ENCODE data around the gene DGKE. TPM values are rescaled to one million over a fixed set of nuclear protein-coding genes. Genes with fewer than 3 reads are reported as not detected.
A peak's percentile ranks its signal among the peaks of the same experiment; 100 is the strongest.

The DGKE gene
- polyA plus RNA-seq, 1 donor from 2014 or later: 16.6 TPM

DNA sequence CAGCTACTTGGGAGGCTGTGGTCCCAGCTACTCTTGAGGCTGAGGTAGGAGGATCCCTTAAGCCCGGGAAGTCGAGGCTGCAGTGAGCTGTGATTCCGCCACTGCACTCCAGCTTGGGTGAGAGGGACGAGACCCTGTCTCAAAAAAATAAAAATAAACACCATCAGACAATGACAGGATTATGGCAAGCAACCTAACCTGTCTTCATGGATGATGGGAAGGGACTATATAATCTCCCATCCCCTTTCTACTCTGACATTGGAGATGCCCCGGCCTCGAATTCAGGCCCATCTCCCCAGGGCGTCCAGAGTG lies 79.0 kb downstream of the DGKE start:
- Histone ChIP-seq H3K9ac (ENCODE audit: low read length) (no peak overlapping the region), H3K4me2 (ENCODE audit: low read length) (no peak overlapping the region), H2AFZ (ENCODE audit: low read depth, low read length) (no peak overlapping the region), H3K27me3 (ENCODE audit: insufficient read depth, low read depth, low read length) (peaks cover 32% of the 10 kb centered on the region), H3K79me2 (replicated peaks; ENCODE audit: insufficient read depth, low read length) (no peaks in the 10 kb centered on the region), H3K9me2 (ENCODE audit: insufficient read depth, low read length) (no peaks in the 10 kb centered on the region), H3K27ac (ENCODE audit: low read length) (no peak overlapping the region), H3K4me3 (ENCODE audit: low read length) (no peak overlapping the region), H3K36me3 (ENCODE audit: insufficient read depth, low read length) (no peaks in the 10 kb centered on the region), H4K20me1 (ENCODE audit: insufficient read depth) (no peaks in the 10 kb centered on the region), H3F3A (ENCODE audit: insufficient read depth, low read length, poor library complexity, severe bottlenecking) (no peaks in the 10 kb centered on the region), H3K9me3 (ENCODE audit: low read length) (no peaks in the 10 kb centered on the region)
- TF ChIP-seq MXI1 (conservative IDR thresholded peaks at IDR 0.05; ENCODE audit: poor library complexity, severe bottlenecking): no peak
- TF ChIP-seq, protein P1, sequence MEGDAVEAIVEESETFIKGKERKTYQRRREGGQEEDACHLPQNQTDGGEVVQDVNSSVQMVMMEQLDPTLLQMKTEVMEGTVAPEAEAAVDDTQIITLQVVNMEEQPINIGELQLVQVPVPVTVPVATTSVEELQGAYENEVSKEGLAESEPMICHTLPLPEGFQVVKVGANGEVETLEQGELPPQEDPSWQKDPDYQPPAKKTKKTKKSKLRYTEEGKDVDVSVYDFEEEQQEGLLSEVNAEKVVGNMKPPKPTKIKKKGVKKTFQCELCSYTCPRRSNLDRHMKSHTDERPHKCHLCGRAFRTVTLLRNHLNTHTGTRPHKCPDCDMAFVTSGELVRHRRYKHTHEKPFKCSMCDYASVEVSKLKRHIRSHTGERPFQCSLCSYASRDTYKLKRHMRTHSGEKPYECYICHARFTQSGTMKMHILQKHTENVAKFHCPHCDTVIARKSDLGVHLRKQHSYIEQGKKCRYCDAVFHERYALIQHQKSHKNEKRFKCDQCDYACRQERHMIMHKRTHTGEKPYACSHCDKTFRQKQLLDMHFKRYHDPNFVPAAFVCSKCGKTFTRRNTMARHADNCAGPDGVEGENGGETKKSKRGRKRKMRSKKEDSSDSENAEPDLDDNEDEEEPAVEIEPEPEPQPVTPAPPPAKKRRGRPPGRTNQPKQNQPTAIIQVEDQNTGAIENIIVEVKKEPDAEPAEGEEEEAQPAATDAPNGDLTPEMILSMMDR (IDR thresholded peaks at IDR 0.05; ENCODE audit: poor library complexity, severe bottlenecking): no peak
- no peak for TF ChIP-seq RAD21 (conservative IDR thresholded peaks at IDR 0.05)
- no peak for TF ChIP-seq POLR2AphosphoS5 (IDR thresholded peaks at IDR 0.05)

DNA sequence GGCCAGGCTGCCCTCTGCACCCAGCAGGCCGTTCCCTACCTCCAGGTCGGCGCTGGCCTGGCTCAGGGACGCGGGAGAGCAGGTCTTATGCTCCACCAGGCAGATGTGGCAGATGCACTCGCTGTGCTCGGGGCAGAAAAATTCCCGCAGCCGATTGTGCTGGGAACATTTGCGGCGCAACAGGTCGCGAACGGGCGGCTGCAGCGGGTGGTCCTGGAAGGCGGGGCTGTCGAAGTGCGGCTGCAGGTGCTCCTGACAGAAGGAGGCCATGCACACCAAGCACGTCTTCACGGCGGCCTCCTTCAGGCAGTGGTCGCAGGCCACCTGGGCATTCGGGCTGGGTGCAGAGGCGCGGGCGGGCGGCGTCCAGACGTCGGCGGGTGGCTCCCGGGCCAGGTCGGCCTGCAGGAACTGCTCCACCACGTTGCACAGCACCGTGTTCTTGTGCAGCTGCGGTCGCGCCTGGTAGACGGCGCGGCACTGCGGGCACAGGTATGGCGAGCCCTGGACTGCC lies 79.5 kb downstream of the DGKE start:
- H3K9me3 ChIP-seq (ENCODE audit: low read length): no peaks in the 10 kb centered on the region
- no peaks in the 10 kb centered on the region for H3K79me2 ChIP-seq (replicated peaks; ENCODE audit: insufficient read depth, low read length)
- no peak overlapping the region for H3K27ac ChIP-seq (ENCODE audit: low read length)
- H2AFZ ChIP-seq (ENCODE audit: low read depth, low read length): peak overlapping the region; percentile 14
- no peak overlapping the region for H3K4me2 ChIP-seq (ENCODE audit: low read length)
- no peaks in the 10 kb centered on the region for H3K9me2 ChIP-seq (ENCODE audit: insufficient read depth, low read length)
- peaks cover 32% of the 10 kb centered on the region for H3K27me3 ChIP-seq (ENCODE audit: insufficient read depth, low read depth, low read length)
- H3K9ac ChIP-seq (ENCODE audit: low read length): peak overlapping the region; percentile 45
- H4K20me1 ChIP-seq (ENCODE audit: insufficient read depth): no peaks in the 10 kb centered on the region
- H3K36me3 ChIP-seq (ENCODE audit: insufficient read depth, low read length): no peaks in the 10 kb centered on the region
- TF ChIP-seq, protein P1 (IDR thresholded peaks at IDR 0.05; ENCODE audit: poor library complexity, severe bottlenecking): no peak
- TF ChIP-seq POLR2AphosphoS5 (IDR thresholded peaks at IDR 0.05) (no peak), EZH2 (IDR thresholded peaks at IDR 0.05; ENCODE audit: borderline replicate concordance, insufficient read depth, low read length, poor library complexity, severe bottlenecking) (no peak), TAF1 (IDR thresholded peaks at IDR 0.05; ENCODE audit: low read depth) (no peak), EP300 (conservative IDR thresholded peaks at IDR 0.05; ENCODE audit: poor library complexity, severe bottlenecking) (no peak), RAD21 (conservative IDR thresholded peaks at IDR 0.05) (no peak), SMC3 (conservative IDR thresholded peaks at IDR 0.05; ENCODE audit: poor library complexity) (no peak), MXI1 (conservative IDR thresholded peaks at IDR 0.05; ENCODE audit: poor library complexity, severe bottlenecking) (no peak)
- TF ChIP-seq, protein P2, sequence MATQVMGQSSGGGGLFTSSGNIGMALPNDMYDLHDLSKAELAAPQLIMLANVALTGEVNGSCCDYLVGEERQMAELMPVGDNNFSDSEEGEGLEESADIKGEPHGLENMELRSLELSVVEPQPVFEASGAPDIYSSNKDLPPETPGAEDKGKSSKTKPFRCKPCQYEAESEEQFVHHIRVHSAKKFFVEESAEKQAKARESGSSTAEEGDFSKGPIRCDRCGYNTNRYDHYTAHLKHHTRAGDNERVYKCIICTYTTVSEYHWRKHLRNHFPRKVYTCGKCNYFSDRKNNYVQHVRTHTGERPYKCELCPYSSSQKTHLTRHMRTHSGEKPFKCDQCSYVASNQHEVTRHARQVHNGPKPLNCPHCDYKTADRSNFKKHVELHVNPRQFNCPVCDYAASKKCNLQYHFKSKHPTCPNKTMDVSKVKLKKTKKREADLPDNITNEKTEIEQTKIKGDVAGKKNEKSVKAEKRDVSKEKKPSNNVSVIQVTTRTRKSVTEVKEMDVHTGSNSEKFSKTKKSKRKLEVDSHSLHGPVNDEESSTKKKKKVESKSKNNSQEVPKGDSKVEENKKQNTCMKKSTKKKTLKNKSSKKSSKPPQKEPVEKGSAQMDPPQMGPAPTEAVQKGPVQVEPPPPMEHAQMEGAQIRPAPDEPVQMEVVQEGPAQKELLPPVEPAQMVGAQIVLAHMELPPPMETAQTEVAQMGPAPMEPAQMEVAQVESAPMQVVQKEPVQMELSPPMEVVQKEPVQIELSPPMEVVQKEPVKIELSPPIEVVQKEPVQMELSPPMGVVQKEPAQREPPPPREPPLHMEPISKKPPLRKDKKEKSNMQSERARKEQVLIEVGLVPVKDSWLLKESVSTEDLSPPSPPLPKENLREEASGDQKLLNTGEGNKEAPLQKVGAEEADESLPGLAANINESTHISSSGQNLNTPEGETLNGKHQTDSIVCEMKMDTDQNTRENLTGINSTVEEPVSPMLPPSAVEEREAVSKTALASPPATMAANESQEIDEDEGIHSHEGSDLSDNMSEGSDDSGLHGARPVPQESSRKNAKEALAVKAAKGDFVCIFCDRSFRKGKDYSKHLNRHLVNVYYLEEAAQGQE (IDR thresholded peaks at IDR 0.05; ENCODE audit: borderline replicate concordance): no peak
- H3K4me3 ChIP-seq (ENCODE audit: low read length): peak overlapping the region; percentile 73
- no peaks in the 10 kb centered on the region for H3F3A ChIP-seq (ENCODE audit: insufficient read depth, low read length, poor library complexity, severe bottlenecking)

Data from neural cell (in vitro differentiated cells).